HepG2 (cell line): ENCODE data around the gene PPFIA3. TPM values are rescaled to one million over a fixed set of nuclear protein-coding genes. Genes with fewer than 3 reads are reported as not detected.

Source experiments
- BORCS8-MEF2B ChIP-seq: sonication (generic); formaldehyde crosslinking; IDR thresholded peaks from 2 replicates; pipeline ENCODE4 v1.8.0; 2022; ENCODE audit warnings: mild to moderate bottlenecking, missing genetic modification reagents
- BRCA1 ChIP-seq: sonication (generic); formaldehyde crosslinking; IDR thresholded peaks from 2 replicates; pipeline ENCODE4 v1.4.0; 2020; ENCODE audit warnings: missing genetic modification reagents
- FOXC1 ChIP-seq: sonication (generic); formaldehyde crosslinking; IDR thresholded peaks from 2 replicates; pipeline ENCODE4 v1.8.0; 2022; ENCODE audit warnings: mild to moderate bottlenecking, missing genetic modification reagents, borderline replicate concordance
- FOXK2 ChIP-seq: fragments of 450-650 bp; IDR thresholded peaks from 2 replicates; pipeline ENCODE4 v1.6.1; 2016
- KAT8 ChIP-seq: IDR thresholded peaks from 2 replicates; pipeline ENCODE4 v1.6.1; 2016; ENCODE audit warnings: missing genetic modification reagents, missing compliant biosample characterization
- KMT2B ChIP-seq: IDR thresholded peaks from 2 replicates; pipeline ENCODE4 v1.6.1; 2016; ENCODE audit warnings: missing genetic modification reagents, missing compliant biosample characterization
- MLX ChIP-seq: IDR thresholded peaks from 2 replicates; pipeline ENCODE4 v1.6.1; 2016
- MXI1 ChIP-seq: IDR thresholded peaks from 3 replicates; pipeline ENCODE4 v1.6.1; 2012; ENCODE audit warnings: low read depth, low read length, inconsistent platforms, borderline replicate concordance
- NFKBIZ ChIP-seq: IDR thresholded peaks from 2 replicates; pipeline ENCODE4 v1.6.1; 2018; ENCODE audit warnings: missing genetic modification reagents, missing compliant biosample characterization
- NR2F2 ChIP-seq: IDR thresholded peaks from 2 replicates; pipeline ENCODE4 v1.6.1; 2012; ENCODE audit warnings: low read depth, inconsistent platforms, borderline replicate concordance
- PCBP2 ChIP-seq: fragments of 200-400 bp; formaldehyde crosslinking; optimal IDR thresholded peaks from 2 replicates; pipeline ENCODE3; 2018; ENCODE audit warnings: low read length, low read depth; ENCODE audit not compliant: poor library complexity, severe bottlenecking
- RARA ChIP-seq: IDR thresholded peaks from 2 replicates; pipeline ENCODE4 v1.6.1; 2016; ENCODE audit warnings: missing genetic modification reagents, missing compliant biosample characterization
- ZBTB14 ChIP-seq: sonication (generic); formaldehyde crosslinking; IDR thresholded peaks from 2 replicates; pipeline ENCODE4 v1.4.0; 2020; ENCODE audit warnings: missing genetic modification reagents
- ZBTB38 ChIP-seq: sonication (generic); formaldehyde crosslinking; IDR thresholded peaks from 2 replicates; pipeline ENCODE4 v1.5.1; 2020; ENCODE audit warnings: mild to moderate bottlenecking, missing genetic modification reagents
- ZMAT5 ChIP-seq: sonication (generic); formaldehyde crosslinking; IDR thresholded peaks from 2 replicates; pipeline ENCODE4 v1.5.0; 2020; ENCODE audit warnings: mild to moderate bottlenecking, low read depth, missing genetic modification reagents, borderline replicate concordance
- ZNF562 ChIP-seq: sonication (generic); formaldehyde crosslinking; IDR thresholded peaks from 2 replicates; pipeline ENCODE4 v1.8.0; 2022; ENCODE audit warnings: missing genetic modification reagents, borderline replicate concordance
- ZNF687 ChIP-seq: sonication (generic); formaldehyde crosslinking; IDR thresholded peaks from 2 replicates; pipeline ENCODE4 v1.5.1; 2020; ENCODE audit warnings: mild to moderate bottlenecking, missing genetic modification reagents, moderate library complexity
- polyA plus RNA-seq, 8 experiments: library from polyadenylated mRNA; depleted of rRNA in 3 of 8; stranded (reverse) in 7 of 8; unstranded in 1 of 8; fragments of >200 nt; fragmentation: Illumina TruSeq in 4 of 8; extraction: Trizol in 4 of 8; gene quantifications; 2 replicates each; pipeline versions ENCODE4 v1.2.1 to v1.2.3, GENCODE V29; 2011 to 2016; ENCODE audit warnings: low read depth in 4 of 8, missing spikeins in 1 of 8, mixed read lengths in 1 of 8; ENCODE audit not compliant: insufficient read depth in 1 of 8
- total RNA-seq, 5 experiments: library from RNA; depleted of rRNA; stranded (reverse); fragments of >200 nt; fragmentation: Illumina TruSeq; extraction: Trizol; gene quantifications; 2 replicates each; pipeline ENCODE4 v1.2.3, GENCODE V29; 2016; ENCODE audit warnings: low read depth in 1 of 5
- TF ChIP-seq, protein P1 (sequence below): sonication (generic); formaldehyde crosslinking; IDR thresholded peaks from 2 replicates; pipeline ENCODE4 v1.8.1; 2023; ENCODE audit warnings: mild to moderate bottlenecking, missing genetic modification reagents
- TF ChIP-seq, protein P2 (sequence below): sonication (generic); formaldehyde crosslinking; IDR thresholded peaks from 2 replicates; pipeline ENCODE4 v1.8.0; 2022; ENCODE audit warnings: missing genetic modification reagents, mild to moderate bottlenecking, moderate library complexity, borderline replicate concordance

PPFIA3 gene
- total and polyA plus RNA-seq, 2 of the 13 experiments (the other 11 are each of a cell fraction or from before 2014, with no cell fraction given) = 6.7 to 8.6 TPM

GRCh38 chr19:49118565-49119410 lies 556 bp upstream of the PPFIA3 start, which contains the start of gene C19orf73 (continued):
- TF ChIP-seq KAT8 (CRISPR knock-in tag) = 0 out of 2 replicates have a peak, but pooled peaks have one; percentile 24
- TF ChIP-seq ZBTB14 = peak; percentile 81
- no peak for TF ChIP-seq PCBP2
- TF ChIP-seq BRCA1 (CRISPR knock-in tag) = 0 out of 2 replicates have a peak, but pooled peaks have one; percentile 44
- peak; percentile 48; the same call in 1 of the 2 replicates for TF ChIP-seq KMT2B (CRISPR knock-in tag)
- TF ChIP-seq MLX (CRISPR knock-in tag) = 0 out of 2 replicates have a peak, but pooled peaks have one; percentile 11
- TF ChIP-seq BORCS8-MEF2B = peak; percentile 67; the same call in 1 of the 2 replicates
- TF ChIP-seq ZBTB38 = peak; percentile 80
- TF ChIP-seq, protein P1, sequence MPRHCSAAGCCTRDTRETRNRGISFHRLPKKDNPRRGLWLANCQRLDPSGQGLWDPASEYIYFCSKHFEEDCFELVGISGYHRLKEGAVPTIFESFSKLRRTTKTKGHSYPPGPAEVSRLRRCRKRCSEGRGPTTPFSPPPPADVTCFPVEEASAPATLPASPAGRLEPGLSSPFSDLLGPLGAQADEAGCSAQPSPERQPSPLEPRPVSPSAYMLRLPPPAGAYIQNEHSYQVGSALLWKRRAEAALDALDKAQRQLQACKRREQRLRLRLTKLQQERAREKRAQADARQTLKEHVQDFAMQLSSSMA (CRISPR knock-in tag) = peak; percentile 34; the same call in 1 of the 2 replicates
- TF ChIP-seq ZMAT5 = no peak
- peak; percentile 93 for TF ChIP-seq FOXK2
- peak; percentile 59; the same call in 1 of the 2 replicates for TF ChIP-seq NFKBIZ
- TF ChIP-seq ZNF687 = peak; percentile 89
- no peak for TF ChIP-seq FOXC1 (CRISPR knock-in tag)
- TF ChIP-seq ZNF562 (CRISPR knock-in tag) = no peak
- peak; percentile 26; the same call in 1 of the 3 replicates for TF ChIP-seq MXI1
- 0 out of 2 replicates have a peak, but pooled peaks have one; percentile 16 for TF ChIP-seq NR2F2
- peak; percentile 42 for TF ChIP-seq RARA (CRISPR knock-in tag)
- TF ChIP-seq, protein P2, sequence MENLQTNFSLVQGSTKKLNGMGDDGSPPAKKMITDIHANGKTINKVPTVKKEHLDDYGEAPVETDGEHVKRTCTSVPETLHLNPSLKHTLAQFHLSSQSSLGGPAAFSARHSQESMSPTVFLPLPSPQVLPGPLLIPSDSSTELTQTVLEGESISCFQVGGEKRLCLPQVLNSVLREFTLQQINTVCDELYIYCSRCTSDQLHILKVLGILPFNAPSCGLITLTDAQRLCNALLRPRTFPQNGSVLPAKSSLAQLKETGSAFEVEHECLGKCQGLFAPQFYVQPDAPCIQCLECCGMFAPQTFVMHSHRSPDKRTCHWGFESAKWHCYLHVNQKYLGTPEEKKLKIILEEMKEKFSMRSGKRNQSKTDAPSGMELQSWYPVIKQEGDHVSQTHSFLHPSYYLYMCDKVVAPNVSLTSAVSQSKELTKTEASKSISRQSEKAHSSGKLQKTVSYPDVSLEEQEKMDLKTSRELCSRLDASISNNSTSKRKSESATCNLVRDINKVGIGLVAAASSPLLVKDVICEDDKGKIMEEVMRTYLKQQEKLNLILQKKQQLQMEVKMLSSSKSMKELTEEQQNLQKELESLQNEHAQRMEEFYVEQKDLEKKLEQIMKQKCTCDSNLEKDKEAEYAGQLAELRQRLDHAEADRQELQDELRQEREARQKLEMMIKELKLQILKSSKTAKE (CRISPR knock-in tag) = peak; percentile 16; the same call in 1 of the 2 replicates
